Thyroid gland (tissue), 4 donors: ENCODE results near the gene DNASE2.

Experiments used
- CTCF ChIP-seq, 6 experiments: fragments of 200-600 bp in 3 of 6; fragments of 450-650 bp in 3 of 6; sonication (generic) in 3 of 6; IDR thresholded peaks; one replicate each; pipeline ENCODE4 v1.5.1; 2016 to 2019; ENCODE audit warnings: antibody characterized with exemption in 6 of 6, mild to moderate bottlenecking in 2 of 6, inconsistent platforms in 1 of 6, moderate library complexity in 1 of 6
- POLR2A ChIP-seq, 2 donors: fragments of 450-650 bp; IDR thresholded peaks; one replicate each; pipeline ENCODE4 v1.6.1; 2017; ENCODE audit warnings: antibody characterized with exemption in 2 of 2, mild to moderate bottlenecking in 2 of 2, moderate library complexity in 1 of 2

- TF ChIP-seq POLR2A (IDR thresholded peaks at IDR 0.05) (no peak), CTCF (IDR thresholded peaks at IDR 0.05) (no peak)
Measured at GRCh38 chr19:12838886-12839756, 42.1 kb downstream of the DNASE2 start.
